Amniotic stem cell (primary cell): ENCODE data around the gene KCTD11.
A peak's percentile ranks its signal among the peaks of the same experiment; 100 is the strongest.
"Not testable (repeated sequence)": the region's sequence is repeated elsewhere in the genome, so short reads cannot be mapped to it uniquely, and the experiment has no call there.

Source experiments
- DNase-seq: peaks from one replicate; lab custom pipeline; 2025; lab: John Stamatoyannopoulos, UW

The KCTD11 gene

GRCh38 chr17:7322520-7323194 lies 29.3 kb upstream of the KCTD11 start:
- no peak for DNase-seq

DNA sequence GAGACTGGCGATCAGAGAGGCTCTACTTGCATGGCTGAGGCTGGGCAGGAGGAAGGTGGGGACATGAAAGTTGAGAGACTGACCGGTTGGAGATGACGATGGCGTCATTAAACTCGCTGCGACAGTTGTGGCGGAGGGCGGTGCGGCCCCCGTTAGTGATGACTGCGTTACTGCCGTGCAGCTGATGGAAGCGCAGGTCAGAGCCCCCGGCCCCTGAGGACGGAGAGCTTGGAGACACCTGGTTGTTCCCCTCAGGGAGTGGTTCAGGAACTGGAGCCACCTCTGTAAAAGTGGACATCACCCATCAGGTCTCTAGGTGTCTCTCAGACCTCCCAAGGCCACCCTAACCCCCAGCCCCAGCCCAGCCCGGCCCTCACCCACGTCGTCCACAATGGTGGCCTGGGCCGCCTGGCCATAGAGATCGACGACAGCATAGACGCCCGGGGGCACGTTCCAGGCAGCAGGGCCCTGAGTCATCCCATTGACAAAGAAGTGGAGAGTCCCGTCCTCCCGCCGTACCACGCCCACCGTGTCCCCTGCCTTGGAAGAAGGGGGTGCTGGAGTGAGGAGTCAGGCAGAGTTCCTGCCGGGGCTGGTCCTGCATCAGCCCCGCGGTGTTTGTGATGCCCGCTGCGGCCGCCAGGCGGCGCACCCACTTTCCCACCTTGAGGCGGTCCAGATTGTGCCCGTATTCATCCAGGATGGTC lies 28.1 kb upstream of the KCTD11 start:
- no peak for DNase-seq

DNA sequence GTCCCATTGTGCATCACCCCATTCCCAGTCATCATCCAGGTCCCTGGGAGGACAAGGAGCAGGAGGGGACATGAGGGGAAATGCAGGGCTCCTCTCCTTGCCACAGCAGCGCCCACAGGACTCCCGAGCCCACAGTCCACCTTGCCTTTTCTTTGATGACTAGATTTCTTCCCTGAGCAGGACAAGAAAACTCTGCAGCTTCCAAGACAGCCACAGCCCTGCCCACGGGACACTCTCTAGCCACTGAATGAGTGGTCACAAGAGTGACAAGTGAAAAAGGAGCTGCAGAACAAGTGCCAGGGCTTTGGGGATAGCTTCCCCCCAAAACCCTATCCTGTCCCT lies 27.6 kb upstream of the KCTD11 start:
- DNase-seq = no peak

GRCh38 chr17:7325031-7325528 lies 26.9 kb upstream of the KCTD11 start:
- DNase-seq = no peak

DNA sequence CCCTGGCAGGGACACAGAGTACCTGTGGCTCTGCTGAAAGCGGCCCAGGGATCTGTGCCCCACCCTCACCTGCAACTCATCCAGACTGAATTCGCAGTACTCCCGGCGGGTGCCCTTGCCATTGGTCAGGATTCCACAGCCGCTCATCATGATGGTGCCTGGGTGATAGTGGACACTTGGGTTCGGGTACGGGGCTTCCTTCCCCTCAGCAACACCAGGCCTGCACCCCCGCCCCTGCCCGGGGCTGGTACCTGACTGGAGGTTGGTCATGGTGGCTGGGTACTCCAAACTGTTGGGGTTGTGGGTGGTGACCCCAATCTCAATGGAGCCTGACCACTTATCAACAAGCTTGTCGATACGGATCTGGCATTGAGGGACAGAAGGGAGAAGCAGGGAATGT lies 25.8 kb upstream of the KCTD11 start:
- no peak for DNase-seq

GRCh38 chr17:7327056-7327455 lies 24.9 kb upstream of the KCTD11 start:
- no peak for DNase-seq

DNA sequence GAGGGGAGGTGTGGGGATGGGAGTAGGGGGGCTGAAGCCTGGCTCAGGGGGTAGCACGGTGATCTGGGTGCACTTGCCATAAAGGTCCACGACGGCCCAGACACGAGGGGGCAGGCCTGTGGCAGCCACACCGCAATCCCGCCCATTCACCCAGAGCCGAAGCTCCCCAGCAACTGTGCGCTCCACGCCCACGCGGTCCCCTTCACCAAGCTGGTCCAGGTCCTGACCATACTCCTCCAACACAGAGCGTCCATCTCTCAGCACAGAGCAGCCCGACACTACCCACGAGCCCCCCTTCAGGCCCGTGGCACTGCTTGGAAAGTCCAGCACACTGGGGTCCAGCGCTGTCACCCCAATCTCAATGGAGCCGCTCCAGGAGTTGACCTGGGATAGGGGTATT lies 24.5 kb upstream of the KCTD11 start:
- no peak for DNase-seq

GRCh38 chr17:7328009-7328408 lies 24.0 kb upstream of the KCTD11 start:
- DNase-seq = no peak

DNA sequence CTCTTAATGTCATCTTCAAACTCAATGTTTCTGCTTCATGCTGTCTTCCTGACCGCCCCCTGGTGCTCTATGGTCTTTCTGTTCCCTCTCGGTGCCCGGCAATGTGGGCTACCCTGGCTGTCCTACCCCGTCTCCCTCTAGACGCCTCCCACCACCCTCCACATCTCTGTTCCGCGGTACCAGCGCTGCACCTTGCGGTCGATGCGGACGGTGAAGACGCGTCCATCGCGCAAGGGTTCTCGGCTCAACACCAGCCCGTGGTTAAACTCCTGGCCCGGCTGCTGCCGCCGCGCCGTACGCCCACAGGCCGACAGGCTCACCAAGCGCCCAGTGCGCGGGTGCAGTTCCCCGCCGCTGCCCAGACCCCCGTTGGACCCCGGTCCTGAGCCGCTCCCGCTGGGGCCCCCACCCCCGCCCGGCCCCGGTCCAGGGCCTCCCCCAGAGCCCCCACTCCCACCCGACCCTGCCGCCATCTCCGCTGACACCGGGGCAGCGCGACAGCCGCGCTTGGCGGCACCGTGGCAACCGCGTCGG lies 23.1 kb upstream of the KCTD11 start, which contains the start of gene NEURL4:
Gene NEURL4 (minus strand): TSS at position 496 of the 534 bp plus-strand sequence. CDS start 23 bp downstream, at position 473.
- DNase-seq = peak; percentile 45

DNA sequence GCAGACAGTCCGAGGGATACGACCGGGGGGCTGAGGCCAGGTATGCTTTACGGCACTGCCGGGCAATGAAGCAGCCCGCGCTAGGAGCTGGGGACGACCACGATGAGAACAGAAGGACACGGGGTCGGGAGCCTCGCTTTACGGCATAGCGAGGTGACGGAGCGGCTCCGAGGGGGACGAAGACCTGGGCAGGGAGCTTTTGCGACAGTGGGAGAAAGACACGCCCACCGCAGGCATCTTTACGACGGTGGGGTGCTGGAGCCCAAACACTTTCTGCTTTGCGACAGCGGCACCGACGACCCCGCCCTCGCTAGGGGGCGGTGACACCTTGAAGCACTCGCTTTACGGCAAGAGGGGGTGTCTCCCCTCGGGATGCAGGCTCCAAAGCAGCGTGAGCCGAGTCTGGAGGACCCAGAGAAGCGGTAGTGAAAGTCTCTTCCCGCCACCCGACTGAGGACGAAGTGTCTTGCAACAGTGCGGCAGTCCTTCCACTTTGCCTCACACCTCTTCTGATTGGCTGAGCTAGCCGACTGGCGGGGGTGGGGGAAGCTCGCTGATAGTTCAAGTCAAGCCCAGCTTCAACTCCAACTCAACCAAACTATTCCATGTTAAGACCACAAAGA lies 22.5 kb upstream of the KCTD11 start:
- peak; percentile 98 for DNase-seq

GRCh38 chr17:7329997-7330637 lies 21.8 kb upstream of the KCTD11 start:
- DNase-seq = peak; percentile 67

- DNase-seq = no peak
Measured at GRCh38 chr17:7330638-7331015, 21.3 kb upstream of the KCTD11 start.

DNA sequence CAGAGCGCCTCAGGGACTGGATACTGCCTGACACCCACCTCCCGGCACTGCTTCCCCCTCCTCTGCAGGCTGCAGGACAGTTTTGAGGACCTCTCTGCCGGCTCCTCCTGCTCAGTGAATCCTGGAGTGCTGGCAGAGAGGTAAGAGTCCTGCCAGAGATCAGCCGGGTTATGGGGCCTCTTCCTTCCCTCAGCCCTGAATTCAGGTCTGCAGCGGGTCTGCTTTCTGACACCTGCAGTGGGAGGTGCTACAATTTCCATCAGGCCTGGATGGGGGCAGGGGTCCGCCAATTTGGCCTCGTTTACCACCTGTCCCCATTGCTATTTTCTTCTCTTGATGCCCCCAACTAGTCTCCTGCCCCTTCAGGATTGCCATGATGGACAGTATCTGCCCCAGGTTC lies 19.9 kb upstream of the KCTD11 start:
- no peak for DNase-seq

- DNase-seq = not testable (repeated sequence)
Measured at GRCh38 chr17:7332600-7333069, 19.3 kb upstream of the KCTD11 start.

DNA sequence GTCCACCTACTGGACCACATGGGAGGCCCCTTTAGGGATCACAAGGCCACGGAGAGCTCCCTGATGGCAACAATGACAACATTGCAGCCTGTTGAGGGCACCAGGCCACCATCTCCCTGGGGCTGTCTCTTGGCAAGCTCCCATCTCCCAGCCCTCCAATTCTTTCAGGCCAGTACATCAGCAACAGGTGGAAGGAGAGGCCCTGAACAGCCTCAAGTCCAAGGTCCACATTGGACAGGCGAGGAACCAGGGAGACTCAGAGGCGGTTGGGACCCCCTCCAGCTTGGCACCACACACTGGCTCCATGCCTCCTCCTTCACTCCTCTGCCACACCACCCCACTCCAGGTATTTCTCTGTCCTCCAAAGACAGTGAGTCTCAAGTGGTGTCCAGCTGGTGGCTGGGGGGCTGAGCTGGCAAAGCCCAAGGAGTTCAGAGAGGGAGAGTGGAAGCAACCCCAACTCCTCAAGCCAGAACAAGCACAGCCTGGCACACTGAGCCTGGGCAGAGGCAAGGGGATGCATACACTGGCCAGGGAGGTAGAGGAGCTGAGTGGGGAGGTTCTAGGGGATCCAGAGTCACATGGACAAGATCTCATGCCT lies 16.9 kb upstream of the KCTD11 start:
- no peak for DNase-seq

DNA sequence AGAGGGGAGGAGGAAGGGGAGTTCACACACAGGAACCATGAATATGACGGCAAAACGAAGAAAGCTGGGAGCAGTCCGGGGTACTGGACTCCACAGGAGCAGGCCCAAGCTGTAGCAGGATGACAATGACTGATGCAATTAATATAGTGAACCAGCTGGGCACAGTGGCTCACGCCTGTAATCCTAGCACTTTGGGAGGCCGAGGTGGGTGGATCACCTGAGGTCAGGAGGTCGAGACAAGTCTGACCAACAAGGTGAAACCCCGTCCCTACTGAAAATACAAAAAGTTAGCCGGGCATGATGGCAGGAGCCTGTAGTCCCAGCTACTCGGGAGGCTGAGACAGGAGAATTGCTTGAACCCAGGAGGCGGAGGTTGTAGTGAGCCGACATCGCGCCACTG lies 16.2 kb upstream of the KCTD11 start:
- not testable (repeated sequence) for DNase-seq

GRCh38 chr17:7336240-7337175 lies 15.5 kb upstream of the KCTD11 start, which contains the start of gene ACAP1:
Gene ACAP1 (plus strand): TSS chr17:7336529. CDS start chr17:7336735, 206 bp downstream.
- DNase-seq = no peak

GRCh38 chr17:7337600-7337999 lies 14.4 kb upstream of the KCTD11 start:
- DNase-seq = not testable (repeated sequence)

DNA sequence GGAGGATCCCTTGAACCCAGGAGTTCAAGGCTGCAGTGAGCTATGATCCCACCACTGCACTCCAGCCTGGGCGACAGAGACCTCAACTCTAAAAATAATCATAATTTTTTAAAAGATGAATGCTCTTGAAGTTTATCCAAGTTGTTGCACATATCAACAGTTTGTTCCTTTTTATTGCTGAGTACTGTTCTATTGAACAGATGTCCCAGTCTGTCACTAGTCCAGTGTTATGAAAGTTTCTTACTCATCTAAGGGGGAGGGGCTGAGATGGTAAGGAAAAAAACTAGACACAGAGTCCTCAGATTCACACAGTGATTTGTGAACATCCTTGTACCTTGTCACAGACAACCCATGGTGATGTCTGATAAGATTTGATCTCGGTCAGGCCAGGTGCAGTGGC lies 11.8 kb upstream of the KCTD11 start:
- DNase-seq = no peak

DNA sequence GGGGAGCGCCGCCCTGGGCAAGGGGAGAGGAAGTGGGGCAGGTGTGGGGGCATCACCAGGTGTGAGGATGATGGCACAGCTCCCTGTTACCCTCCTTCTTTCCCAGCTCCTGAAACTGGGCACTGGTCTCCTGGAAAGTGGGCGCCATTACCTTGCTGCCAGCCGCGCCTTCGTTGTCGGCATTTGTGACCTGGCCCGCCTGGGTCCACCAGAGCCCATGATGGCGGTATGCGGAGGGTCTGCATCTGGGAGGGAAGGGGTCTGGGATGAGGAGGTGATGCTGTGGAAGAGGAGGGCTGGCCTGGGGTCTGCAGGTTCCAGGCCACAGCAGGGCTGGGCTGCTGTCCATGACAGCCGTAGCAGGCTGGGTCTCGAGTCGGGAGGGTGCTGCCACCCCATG lies 10.1 kb upstream of the KCTD11 start:
- no peak for DNase-seq

DNA sequence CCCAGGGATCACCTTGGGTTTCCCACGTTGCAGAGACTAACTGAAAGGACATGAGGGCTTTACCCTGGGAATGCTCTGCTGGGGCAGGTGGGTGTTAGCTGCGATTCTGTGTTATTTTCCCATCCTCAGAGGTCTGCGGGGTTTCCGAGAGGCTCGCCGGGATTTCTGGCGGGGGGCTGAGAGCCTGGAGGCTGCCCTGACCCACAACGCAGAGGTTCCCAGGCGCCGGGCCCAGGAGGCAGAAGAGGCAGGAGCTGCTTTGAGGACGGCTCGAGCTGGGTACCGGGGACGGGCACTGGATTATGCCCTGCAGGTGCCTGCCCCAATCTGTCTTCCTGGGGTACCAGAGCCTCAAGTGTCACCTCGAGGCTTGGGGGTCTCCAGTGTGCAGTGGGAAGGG lies 8.7 kb upstream of the KCTD11 start:
- DNase-seq = no peak
